ENCODE results near the gene GDE1. TPM values are rescaled to one million over a fixed set of nuclear protein-coding genes. Genes with fewer than 3 reads are reported as not detected.

The GDE1 gene
- total RNA-seq, 2 donors from 2014 or later = 29.7 to 30.6 TPM

- TF ChIP-seq CTCF (IDR thresholded peaks at IDR 0.05) = no peak
- no peak for TF ChIP-seq POLR2A (IDR thresholded peaks at IDR 0.05)
- intact Hi-C loops (cut with DNase I) = no loop called here
- no peak for ATAC-seq
Measured at GRCh38 chr16:19524356-19524615, 2.4 kb upstream of the GDE1 start.

GRCh38 chr16:19523559-19524355 is 1.9 kb upstream of the GDE1 start, which contains the start of gene CCP110:
CCP110 (plus strand) TSS chr16:19523942; CDS start chr16:19527882, 3,940 bp downstream.
- peak within 1 kb of the TSS; percentile 83 to 100 for H3K4me3 ChIP-seq
- WGBS, 2 donors = 1% methylated on average over 18 to 51 of the region's 51 CpGs
- DNase-seq (peak; percentile 96 to 98 (median 97)), ATAC-seq (peak; percentile 90)
- intact Hi-C loops (cut with DNase I) = no loop called here
- TF ChIP-seq CTCF (IDR thresholded peaks at IDR 0.05) (no peak), POLR2A (IDR thresholded peaks at IDR 0.05) (peak in 2 of 3 donors; percentile 82 to 89)
- H3K9me3 ChIP-seq = no peaks in the 10 kb centered on the region
- H3K27ac ChIP-seq = peak within 1 kb of the TSS; percentile 14 to 70 (median 41)
- no peaks in the 10 kb centered on the region for H3K36me3 ChIP-seq (replicated peaks in 1 of 2; ENCODE audit: insufficient read depth in 1 of 2, low read depth in 2 of 2)
- H3K4me1 ChIP-seq = peaks cover 37% of the 10 kb centered on the region
- H3K27me3 ChIP-seq = no peaks in the 10 kb centered on the region

More at GRCh38 chr16:19524356-19524615, 2.4 kb upstream of the GDE1 start:
- no peaks in the 10 kb centered on the region for H3K27me3 ChIP-seq
- no peaks in the 10 kb centered on the region for H3K9me3 ChIP-seq
- no peaks in the 10 kb centered on the region for H3K36me3 ChIP-seq (replicated peaks in 1 of 2; ENCODE audit: insufficient read depth in 1 of 2, low read depth in 2 of 2)
- H3K27ac ChIP-seq = peak overlapping the region in 3 of 4 donors; percentile 14 to 70 (median 19)
- peak overlapping the region; percentile 83 to 100 for H3K4me3 ChIP-seq
- 0 to 1% methylated on average over 11 of the region's 11 CpGs for WGBS, 2 donors
- DNase-seq = no peak
- H3K4me1 ChIP-seq = peaks cover 37% of the 10 kb centered on the region

- TF ChIP-seq CTCF (IDR thresholded peaks at IDR 0.05) = no peak
- TF ChIP-seq POLR2A (IDR thresholded peaks at IDR 0.05) = no peak
- Histone ChIP-seq H3K4me3 (no peak overlapping the region), H3K27me3 (no peaks in the 10 kb centered on the region), H3K4me1 (peaks cover 37% of the 10 kb centered on the region), H3K9me3 (no peaks in the 10 kb centered on the region), H3K36me3 (replicated peaks in 1 of 2; ENCODE audit: insufficient read depth in 1 of 2, low read depth in 2 of 2) (no peaks in the 10 kb centered on the region), H3K27ac (no peak overlapping the region)
- 54 to 59% methylated on average over 18 of the region's 18 CpGs for WGBS, 2 donors
- no peak for ATAC-seq
- no peak for DNase-seq
- intact Hi-C loops (cut with DNase I) = no loop called here
Measured at GRCh38 chr16:19523184-19523558, 1.3 kb upstream of the GDE1 start.

- ATAC-seq (no peak), DNase-seq (no peak)
- intact Hi-C loops (cut with DNase I) = no loop called here
- peaks cover 37% of the 10 kb centered on the region for H3K4me1 ChIP-seq
- TF ChIP-seq CTCF (IDR thresholded peaks at IDR 0.05) (no peak), POLR2A (IDR thresholded peaks at IDR 0.05) (no peak)
- H3K4me3 ChIP-seq = no peak overlapping the region
- H3K27me3 ChIP-seq = no peaks in the 10 kb centered on the region
- no peaks in the 10 kb centered on the region for H3K36me3 ChIP-seq (replicated peaks in 1 of 2; ENCODE audit: insufficient read depth in 1 of 2, low read depth in 2 of 2)
- WGBS, 2 donors = 81% methylated on average over 2 of the region's 2 CpGs
- H3K27ac ChIP-seq = no peak overlapping the region
- H3K9me3 ChIP-seq = no peaks in the 10 kb centered on the region
Measured at GRCh38 chr16:19522760-19523159, 862 bp upstream of the GDE1 start.

- H3K36me3 ChIP-seq (replicated peaks in 1 of 2; ENCODE audit: insufficient read depth in 1 of 2, low read depth in 2 of 2) = no peaks in the 10 kb centered on the region
- H3K4me3 ChIP-seq = no peak overlapping the region
- WGBS, 2 donors = 15 to 20% methylated on average over 5 of the region's 5 CpGs
- H3K27ac ChIP-seq = peak overlapping the region; percentile 79 to 98 (median 90)
- DNase-seq = no peak
- TF ChIP-seq CTCF (IDR thresholded peaks at IDR 0.05) = no peak
- TF ChIP-seq POLR2A (IDR thresholded peaks at IDR 0.05) = no peak
- H3K9me3 ChIP-seq = no peaks in the 10 kb centered on the region
- no peak for ATAC-seq
- H3K27me3 ChIP-seq = no peaks in the 10 kb centered on the region
- intact Hi-C loops (cut with DNase I) = no loop called here
- peaks cover 37% of the 10 kb centered on the region for H3K4me1 ChIP-seq
Measured at GRCh38 chr16:19522397-19522732, 467 bp upstream of the GDE1 start.
